Pulmonary artery endothelial cell (primary cell): ENCODE data around the gene NUP62. TPM values are rescaled to one million over a fixed set of nuclear protein-coding genes. Genes with fewer than 3 reads are reported as not detected.

Experiments used
- DNase-seq: peaks from one replicate; pipeline ENCODE4 v3.0.0-alpha.2; 2011; ENCODE audit warnings: low read depth, low spot score
- total RNA-seq: library from RNA; depleted of rRNA; stranded (reverse); fragments of >200 nt; gene quantifications from 2 replicates; pipeline ENCODE4 v1.2.3, GENCODE V29; 2014

Gene NUP62
- total RNA-seq, 1 donor from 2014 or later = 33.8 TPM

DNA sequence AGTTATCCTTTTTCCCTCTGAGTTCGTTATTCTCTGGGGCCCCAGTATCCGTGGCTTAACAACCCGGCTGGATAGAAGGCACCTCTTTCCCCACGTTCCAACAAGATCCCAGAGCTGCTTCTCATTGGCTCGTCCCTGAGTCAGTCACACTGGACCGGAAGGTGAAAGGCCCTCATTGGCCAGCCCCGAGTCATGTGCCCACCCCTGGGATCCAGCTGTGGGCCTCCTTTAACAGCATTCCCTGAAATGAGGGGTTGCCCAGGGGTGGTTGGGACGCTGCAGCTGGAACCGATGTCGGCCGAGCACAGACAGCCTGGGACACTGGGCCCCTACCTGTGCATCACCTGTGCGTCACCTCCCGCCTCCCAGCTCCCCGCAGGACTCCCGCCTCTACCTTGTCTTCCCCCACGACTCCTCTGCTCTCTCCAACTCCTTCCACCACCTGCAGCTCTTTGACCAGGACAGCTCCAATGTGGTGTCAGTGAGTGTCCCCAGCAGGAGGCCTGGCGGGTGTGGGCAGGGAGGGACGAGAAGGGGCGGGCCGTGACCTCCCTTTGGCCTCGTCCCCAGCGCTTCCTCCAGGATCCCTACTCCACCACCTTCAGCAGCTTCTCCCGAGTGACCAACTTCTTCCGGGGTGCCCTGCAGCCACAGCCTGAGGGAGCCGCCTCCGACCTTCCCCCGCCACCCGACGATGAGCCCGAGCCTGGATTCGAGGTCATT, 47.5 kb downstream of the NUP62 start:
- DNase-seq = no peak

DNA sequence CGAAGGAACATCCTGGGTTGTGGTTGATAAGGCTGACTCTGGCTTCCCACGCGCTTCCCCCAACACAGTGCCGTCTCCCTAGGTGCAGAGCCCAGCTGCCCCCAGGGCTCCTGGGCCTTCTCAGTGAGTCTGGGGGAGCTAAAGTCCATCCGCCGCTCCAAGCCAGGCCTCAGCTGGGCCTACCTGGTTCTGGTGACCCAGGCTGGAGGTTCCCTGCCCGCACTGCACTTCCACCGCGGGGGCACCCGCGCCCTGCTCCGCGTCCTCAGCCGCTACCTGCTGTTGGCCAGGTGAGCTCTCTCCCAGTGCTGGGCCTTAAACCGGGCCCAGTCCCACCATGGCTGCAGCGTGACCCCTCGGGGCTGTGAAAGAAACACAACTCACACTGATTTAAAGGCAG, 48.1 kb downstream of the NUP62 start:
- no peak for DNase-seq

DNA sequence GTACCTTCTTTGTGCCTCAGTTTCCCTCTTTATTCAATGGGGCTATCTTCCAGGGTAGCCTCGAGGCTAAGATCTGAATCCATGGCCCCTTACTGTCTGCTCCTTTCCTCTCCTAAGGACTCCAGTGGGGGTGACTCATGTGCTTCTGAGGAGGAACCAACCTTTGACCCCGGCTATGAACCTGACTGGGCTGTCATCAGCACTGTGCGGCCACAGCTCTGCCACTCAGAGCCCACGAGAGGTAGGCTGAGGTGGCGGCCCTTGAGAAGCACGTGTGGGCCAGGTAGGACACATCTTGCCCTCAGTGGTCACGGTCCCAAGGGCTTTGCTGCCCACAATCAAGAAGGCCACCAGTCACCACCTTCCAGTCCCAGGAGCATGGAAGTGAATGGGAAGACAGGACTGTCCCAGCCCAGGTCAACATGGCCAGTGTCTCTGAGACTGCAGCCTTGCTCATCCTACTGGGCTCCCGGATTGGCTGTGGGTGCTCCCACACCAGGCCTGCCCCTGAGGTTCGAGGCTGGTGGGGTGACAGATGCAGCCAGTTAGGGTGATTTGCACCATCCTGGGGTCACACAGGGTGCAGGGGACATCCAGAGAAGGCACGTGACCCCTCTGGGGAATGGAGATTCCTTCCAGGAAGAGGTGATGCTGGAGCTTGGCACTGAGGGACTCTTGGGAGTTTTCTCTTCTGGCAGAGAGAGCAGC, 49.0 kb downstream of the NUP62 start:
- DNase-seq = no peak

DNA sequence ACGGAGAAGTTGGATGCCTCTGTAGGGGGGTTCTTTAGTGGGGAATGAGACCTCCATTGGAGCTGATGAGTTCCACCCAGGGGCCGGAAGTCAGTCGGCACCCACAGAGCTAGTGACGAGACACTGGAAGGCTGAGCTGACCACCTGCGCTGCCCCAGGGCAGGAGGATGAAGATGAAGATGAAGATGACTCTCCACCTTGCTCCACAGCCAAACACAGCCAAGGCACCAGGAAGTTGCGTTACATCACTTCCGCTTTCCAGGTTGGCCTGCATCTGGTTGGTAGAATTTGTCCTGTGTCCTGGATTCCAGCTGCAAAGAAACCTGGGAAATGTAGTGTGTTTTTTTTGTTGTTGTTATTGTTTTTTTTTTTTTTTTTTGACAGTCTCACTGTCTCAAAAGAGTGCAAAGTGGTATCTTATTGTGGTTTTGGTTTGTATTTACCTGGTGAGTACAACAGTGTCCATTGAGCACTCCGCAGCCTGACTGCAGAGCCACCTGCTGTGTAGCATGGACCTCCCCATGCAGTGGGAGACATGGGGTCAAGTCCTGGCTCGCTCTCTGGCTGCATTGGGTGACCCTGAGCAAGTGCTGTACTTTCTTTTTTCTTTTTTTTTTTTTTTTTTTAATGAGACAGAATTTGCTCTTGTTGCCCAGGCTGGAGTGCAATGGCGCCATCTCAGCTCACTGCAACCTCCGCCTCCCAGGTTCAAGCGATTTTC, 49.9 kb downstream of the NUP62 start:
- no peak for DNase-seq

DNA sequence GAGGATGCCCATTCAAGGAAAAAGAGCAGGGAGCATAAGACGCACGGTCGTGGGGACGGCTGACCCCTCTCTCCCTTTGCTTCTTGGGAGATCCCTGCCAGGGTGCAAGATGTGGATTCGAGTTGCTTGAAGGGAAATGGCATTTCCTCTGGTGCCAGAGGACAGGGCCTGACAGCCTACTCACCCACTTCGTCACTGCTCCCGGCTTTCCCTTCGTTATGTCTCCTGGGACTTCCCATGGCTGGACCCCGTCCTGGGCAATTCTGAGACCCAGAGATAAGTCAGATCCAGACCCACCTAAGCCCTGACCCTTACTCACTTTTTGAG, 50.6 kb downstream of the NUP62 start:
- DNase-seq = no peak

- peak; percentile 90 for DNase-seq
These were observed 51.2 kb downstream of the NUP62 start for GRCh38 chr19:49877879-49878743.

GRCh38 chr19:49877020-49877878, 52.1 kb downstream of the NUP62 start, which contains the start of the genes AKT1S1 and TBC1D17:
AKT1S1 (minus strand) TSS chr19:49877355; CDS start chr19:49873295, 4,060 bp downstream.
TBC1D17 (plus strand) TSS chr19:49877702; CDS start chr19:49877724, 22 bp downstream.
- peak; percentile 99 for DNase-seq

GRCh38 chr19:49876422-49877019, 52.8 kb downstream of the NUP62 start:
- DNase-seq = peak; percentile 98

GRCh38 chr19:49875857-49876421, 53.4 kb downstream of the NUP62 start:
- no peak for DNase-seq

- no peak for DNase-seq
These were observed 54.1 kb downstream of the NUP62 start for GRCh38 chr19:49875177-49875576.

DNA sequence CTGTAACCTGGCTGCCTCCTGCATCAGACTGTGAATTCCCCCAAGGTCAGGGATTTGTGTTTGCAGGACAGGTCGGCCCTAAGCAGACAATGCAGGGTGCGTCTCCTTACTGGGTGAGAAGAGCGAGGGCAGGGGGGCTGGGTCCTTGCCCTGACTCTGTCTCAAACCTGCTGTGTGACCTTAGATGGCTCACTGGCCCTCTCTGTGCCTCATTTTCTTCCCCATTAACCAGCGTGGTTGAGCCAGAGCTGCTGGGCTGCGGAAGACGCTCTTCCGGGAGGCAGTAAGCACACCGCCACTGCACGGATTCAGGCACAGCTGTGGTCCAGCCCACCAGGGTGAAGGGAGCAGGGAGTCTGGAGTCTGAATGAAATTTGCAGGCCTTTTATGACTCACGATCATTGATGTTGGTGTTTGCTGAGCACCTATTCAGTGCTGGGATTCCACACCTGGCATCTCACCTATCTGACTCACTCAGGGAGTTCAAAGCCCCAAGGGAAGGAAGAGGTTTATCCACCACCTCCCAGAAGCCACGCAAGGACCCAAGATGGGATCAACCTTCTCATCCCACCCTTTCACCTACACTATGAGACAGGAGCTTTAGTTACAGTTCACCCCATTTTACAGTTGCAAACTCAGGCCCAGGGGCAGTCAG, 54.7 kb downstream of the NUP62 start:
- no peak for DNase-seq

GRCh38 chr19:49873834-49874233, 55.5 kb downstream of the NUP62 start:
- DNase-seq = no peak

- no peak for DNase-seq
These were observed 56.2 kb downstream of the NUP62 start for GRCh38 chr19:49873129-49873521.

DNA sequence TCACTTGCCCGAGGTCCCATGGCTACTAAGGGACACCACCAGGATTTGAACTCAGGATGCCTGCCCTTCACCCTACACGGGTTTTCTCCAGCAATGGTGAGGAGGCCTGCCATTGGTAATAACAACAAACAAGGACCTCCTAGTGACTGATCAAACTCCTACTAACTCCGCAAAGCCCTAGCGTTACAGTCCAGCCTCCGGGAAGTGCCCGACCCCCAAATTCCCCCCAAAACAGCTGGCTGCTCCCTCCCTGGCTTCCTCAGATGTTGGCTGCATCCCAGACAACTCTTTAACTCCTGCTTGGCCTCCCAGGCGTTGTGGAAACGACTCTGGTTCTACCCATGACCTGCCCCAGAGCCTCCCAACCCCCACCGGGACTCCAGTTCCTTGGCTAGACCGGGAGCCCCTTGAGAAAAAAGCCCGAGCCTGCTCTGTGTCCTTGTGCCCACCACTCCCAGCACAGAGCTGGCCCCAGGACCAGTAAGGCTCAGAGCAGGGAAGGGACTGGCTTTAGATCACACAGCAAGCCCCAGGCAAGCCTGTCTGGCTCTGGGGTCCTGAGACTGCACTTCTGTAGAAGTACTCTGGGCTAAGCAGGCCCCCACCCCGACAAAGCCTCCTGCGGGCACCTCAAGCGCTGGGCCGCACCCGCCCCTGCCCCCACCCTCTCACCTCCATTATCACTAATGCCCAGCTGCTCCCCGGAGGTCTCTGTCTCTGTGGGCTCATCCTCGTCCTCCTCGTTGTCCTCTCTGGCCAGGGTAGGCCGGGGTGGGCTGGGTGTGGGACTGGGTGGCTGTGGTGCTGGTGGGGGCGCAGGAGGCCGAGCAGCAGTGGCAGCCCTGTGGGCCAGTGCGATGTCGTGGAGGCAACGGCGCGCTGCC, 56.8 kb downstream of the NUP62 start:
- DNase-seq = no peak

DNA sequence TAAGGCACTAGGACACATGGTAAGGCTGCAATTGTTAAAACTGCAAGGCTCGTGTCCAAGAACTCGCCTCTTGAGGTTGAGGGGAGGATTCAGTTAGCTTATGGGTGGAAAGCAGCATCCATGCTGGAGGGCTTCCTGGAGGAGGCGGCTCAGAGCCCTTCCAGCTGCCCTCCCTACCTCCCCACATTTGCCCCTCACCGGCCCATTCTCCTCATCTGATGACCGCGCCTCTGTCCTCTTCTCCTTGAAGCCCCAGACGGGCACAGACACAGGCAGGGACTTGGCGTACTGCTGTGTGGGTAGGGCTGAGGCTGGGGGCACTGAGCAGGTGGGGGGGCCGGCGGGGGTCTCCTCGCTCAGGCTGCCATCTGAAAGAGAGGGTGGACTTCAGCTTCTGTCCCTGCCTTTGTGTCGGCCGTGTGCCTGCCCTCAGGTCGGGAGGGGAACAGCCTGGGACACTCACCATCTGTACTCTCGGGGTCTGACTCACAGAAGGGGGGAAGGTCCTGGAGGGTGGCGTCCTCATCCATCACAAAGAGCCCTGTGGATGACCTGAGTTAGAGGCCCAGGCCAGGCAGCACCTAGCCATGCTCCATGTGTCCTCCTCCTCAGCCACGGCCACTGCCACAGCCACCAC, 57.8 kb downstream of the NUP62 start:
- DNase-seq = no peak

- DNase-seq = no peak
These were observed 58.9 kb downstream of the NUP62 start for GRCh38 chr19:49870309-49870901.
